Activated B cell treated with CpG ODN at 0.5 μM for 24 hours (primary cell): ENCODE results near the gene GALNT9. TPM values are rescaled to one million over a fixed set of nuclear protein-coding genes. Genes with fewer than 3 reads are reported as not detected.

Experiments
- ATAC-seq: fragments of 200-7000 bp; cut with Tn5 transposase; one replicate; pipeline ENCODE4 v1.10.0; 2021; ENCODE audit warnings: low read depth, mild to moderate bottlenecking, moderate library complexity
- CTCF ChIA-PET: fragments of 350-600 bp; sonication (Branson Sonifier 250); formaldehyde crosslinking; loops from one replicate; lab custom pipeline; 2021; ENCODE audit warnings: antibody characterized with exemption; lab: Charles Lee
- POLR2A ChIA-PET: fragments of 350-600 bp; sonication (Branson Sonifier 250); formaldehyde crosslinking; loops from one replicate; lab custom pipeline; 2021; ENCODE audit warnings: antibody characterized with exemption; lab: Charles Lee
- DNase-seq: peaks from one replicate; pipeline ENCODE4 v3.0.0; 2022
- H3K27ac Mint-ChIP-seq: one replicate; pipeline ENCODE4 v1.8.0; 2020; ENCODE audit warnings: mixed read lengths
- H3K27me3 Mint-ChIP-seq: one replicate; pipeline ENCODE4 v1.8.0; 2021; ENCODE audit warnings: mixed read lengths
- H3K36me3 Mint-ChIP-seq: one replicate; pipeline ENCODE4 v1.8.0; 2021; ENCODE audit warnings: low read depth, mixed read lengths
- H3K4me1 Mint-ChIP-seq: one replicate; pipeline ENCODE4 v1.8.0; 2021; ENCODE audit warnings: mixed read lengths
- H3K4me3 Mint-ChIP-seq: one replicate; pipeline ENCODE4 v1.8.0; 2020; ENCODE audit warnings: mild to moderate bottlenecking, mixed read lengths
- H3K9me3 Mint-ChIP-seq: one replicate; pipeline ENCODE4 v1.8.0; 2020; ENCODE audit warnings: mixed read lengths
- intact Hi-C: fragments of 100-400 bp; cut with micrococcal nuclease; formaldehyde crosslinking; loops from one replicate; pipeline ENCODE4 v1.15.1; 2024
- total RNA-seq: library from RNA; stranded (reverse); gene quantifications from 2 replicates; pipeline ENCODE4 v1.2.3, GENCODE V29; 2022
- TF ChIP-seq, protein P1 (sequence below): fragments of 200-600 bp; IDR thresholded peaks from one replicate; pipeline ENCODE4 v1.8.0; 2022; ENCODE audit warnings: antibody characterized with exemption, mild to moderate bottlenecking

The GALNT9 gene
- total RNA-seq, 1 donor from 2014 or later = not detected

DNA sequence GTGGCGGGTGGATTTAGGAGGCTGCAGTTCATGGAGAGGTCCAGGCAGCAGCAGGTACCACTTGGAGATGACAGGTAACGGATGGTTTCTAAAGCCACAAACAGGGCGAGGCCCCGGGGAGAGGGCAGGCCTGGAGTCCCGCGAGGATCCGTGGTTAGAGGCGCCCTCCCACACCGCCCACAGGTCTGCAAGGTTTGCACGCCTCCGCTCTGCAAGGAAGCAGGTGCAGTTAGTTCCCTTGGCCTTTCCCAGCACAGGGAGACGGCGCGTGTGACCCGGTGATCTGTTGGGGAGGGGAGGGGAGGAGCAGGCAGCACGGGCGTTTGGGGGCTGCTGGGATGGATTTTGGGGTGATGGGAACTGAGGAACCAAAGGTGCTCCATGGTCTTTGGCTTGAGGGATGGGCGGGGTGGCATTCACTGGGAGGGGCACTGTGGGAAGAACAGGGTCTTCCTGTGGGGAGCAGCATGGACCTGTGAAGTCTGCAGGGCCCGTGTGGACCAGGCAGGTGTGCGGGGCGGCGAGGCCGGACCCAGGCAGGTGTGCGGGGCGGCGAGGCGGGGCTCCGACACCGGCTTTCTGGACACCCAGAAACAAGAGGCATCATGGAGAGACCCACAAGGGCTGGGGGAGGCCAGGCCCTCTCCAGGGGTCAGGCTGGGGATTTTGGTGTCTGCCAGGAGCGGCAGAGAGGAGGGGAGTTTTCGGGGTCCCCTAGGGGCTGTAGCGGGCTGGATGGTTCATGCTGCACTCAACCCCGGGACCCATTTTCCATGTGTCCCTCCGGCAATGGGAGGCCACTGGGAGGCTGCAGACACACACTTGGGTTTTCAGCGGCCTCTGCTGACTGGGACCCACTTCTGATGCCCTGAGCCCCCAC lies 156.0 kb downstream of the GALNT9 start:
- H3K9me3 Mint-ChIP-seq = no peaks in the 10 kb centered on the region
- peaks cover 16% of the 10 kb centered on the region for H3K27me3 Mint-ChIP-seq
- no peak overlapping the region for H3K4me3 Mint-ChIP-seq
- ATAC-seq = peak; percentile 25
- intact Hi-C loops = no loop called here
- no peaks in the 10 kb centered on the region for H3K36me3 Mint-ChIP-seq
- ChIA-PET POLR2A (no interaction called here), CTCF (no interaction called here)
- no peak for DNase-seq
- peaks cover 7% of the 10 kb centered on the region for H3K4me1 Mint-ChIP-seq
- TF ChIP-seq, protein P1, sequence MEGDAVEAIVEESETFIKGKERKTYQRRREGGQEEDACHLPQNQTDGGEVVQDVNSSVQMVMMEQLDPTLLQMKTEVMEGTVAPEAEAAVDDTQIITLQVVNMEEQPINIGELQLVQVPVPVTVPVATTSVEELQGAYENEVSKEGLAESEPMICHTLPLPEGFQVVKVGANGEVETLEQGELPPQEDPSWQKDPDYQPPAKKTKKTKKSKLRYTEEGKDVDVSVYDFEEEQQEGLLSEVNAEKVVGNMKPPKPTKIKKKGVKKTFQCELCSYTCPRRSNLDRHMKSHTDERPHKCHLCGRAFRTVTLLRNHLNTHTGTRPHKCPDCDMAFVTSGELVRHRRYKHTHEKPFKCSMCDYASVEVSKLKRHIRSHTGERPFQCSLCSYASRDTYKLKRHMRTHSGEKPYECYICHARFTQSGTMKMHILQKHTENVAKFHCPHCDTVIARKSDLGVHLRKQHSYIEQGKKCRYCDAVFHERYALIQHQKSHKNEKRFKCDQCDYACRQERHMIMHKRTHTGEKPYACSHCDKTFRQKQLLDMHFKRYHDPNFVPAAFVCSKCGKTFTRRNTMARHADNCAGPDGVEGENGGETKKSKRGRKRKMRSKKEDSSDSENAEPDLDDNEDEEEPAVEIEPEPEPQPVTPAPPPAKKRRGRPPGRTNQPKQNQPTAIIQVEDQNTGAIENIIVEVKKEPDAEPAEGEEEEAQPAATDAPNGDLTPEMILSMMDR = no peak
- H3K27ac Mint-ChIP-seq = no peak overlapping the region

DNA sequence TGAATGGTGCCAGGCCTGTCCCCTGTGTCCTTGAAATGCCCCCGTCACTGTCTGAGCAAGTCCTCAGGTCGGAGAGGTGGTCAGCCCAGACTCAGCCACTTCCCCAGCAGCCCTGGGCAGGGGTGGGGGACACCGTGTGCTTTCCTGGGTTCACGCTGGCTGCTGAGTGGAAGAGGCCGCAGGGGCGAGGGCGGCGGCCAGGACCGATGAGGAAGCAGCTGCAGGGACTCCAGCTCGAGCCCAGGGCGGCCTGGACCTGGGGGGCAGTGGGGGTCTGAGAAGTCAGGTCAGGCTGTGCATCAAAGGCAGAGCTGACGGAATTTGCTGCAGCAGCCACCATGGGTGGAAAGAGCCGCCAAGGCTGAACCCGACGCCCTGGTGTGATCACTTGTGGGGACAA lies 156.8 kb downstream of the GALNT9 start:
- TF ChIP-seq, protein P1 = no peak
- intact Hi-C loops = no loop called here

DNA sequence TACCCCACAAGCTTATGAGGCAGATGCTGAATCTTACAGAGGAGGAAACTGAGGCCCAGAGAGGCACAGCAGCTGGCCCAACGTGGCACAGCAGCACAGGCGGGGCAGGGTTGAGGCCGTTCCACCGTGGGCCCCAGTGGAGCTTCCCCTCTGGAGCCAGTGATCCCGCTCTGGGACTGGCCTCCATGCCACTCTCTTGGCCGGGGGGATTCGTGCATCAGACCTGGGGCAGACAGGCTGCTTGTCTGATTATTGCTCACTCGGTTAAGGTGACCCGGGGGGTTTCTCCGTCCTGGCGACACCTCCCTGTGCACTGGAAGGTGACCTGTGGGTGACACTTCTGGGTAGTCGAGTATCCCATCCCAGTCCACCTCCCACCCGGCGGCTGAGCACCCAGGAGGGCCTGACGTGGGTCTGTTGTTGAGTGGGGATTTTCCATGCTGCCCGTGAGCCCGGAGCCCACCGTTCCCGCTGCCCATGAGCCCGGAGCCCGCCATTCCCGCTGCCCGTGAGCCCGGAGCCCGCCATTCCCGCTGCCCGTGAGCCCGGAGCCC lies 157.3 kb downstream of the GALNT9 start:
- TF ChIP-seq, protein P1 = no peak
- ChIA-PET POLR2A (no interaction called here), CTCF (no interaction called here)
- intact Hi-C loops = no loop called here
- no peaks in the 10 kb centered on the region for H3K36me3 Mint-ChIP-seq
- peaks cover 6% of the 10 kb centered on the region for H3K4me1 Mint-ChIP-seq
- H3K4me3 Mint-ChIP-seq = no peak overlapping the region
- H3K27me3 Mint-ChIP-seq = peaks cover 15% of the 10 kb centered on the region
- DNase-seq (no peak), ATAC-seq (no peak)
- H3K27ac Mint-ChIP-seq = no peak overlapping the region
- H3K9me3 Mint-ChIP-seq = no peaks in the 10 kb centered on the region

More for the DNA sequence above, 156.8 kb downstream of the GALNT9 start:
- ChIA-PET CTCF (no interaction called here), POLR2A (no interaction called here)
- no peaks in the 10 kb centered on the region for H3K36me3 Mint-ChIP-seq
- no peaks in the 10 kb centered on the region for H3K9me3 Mint-ChIP-seq
- H3K4me1 Mint-ChIP-seq = peaks cover 6% of the 10 kb centered on the region
- H3K27ac Mint-ChIP-seq = no peak overlapping the region
- no peak for ATAC-seq
- no peak for DNase-seq
- H3K4me3 Mint-ChIP-seq = no peak overlapping the region
- H3K27me3 Mint-ChIP-seq = peaks cover 15% of the 10 kb centered on the region

DNA sequence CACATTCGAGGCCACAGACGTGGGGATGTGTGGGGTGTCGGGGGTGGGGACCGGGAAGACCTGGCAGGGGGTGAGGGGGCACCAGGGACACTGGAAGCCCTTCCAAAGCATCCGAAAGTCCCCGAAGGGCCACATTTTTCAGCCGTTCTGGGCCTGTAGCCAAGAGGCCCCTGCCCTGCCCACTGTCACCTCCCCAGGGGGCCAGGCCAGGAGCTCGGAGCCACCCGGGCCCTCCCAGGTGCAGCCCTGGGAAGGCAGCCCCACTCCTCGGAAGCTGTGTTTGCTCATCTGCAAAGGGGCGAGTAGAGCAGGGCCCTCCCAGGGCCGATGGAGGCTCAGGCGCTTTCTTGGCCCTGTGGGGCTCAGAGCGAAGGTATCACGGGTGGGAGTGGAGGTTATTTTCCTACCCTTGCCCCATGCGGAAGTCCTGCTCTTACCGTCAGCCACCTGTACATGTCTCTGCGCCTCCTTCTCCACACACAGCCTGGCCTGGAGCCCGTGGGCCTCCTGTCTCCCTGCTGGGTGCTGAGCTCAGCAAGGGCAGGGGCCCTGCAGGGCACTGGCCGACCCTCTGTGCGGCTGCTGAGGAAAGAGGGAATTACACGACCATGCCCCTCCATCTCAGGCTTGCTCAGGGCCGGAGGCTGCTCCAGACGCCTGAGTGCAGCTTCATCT lies 158.0 kb downstream of the GALNT9 start:
- ChIA-PET CTCF (no interaction called here), POLR2A (no interaction called here)
- H3K27me3 Mint-ChIP-seq = peaks cover 14% of the 10 kb centered on the region
- H3K27ac Mint-ChIP-seq = no peak overlapping the region
- DNase-seq (no peak), ATAC-seq (no peak)
- H3K4me3 Mint-ChIP-seq = no peak overlapping the region
- H3K36me3 Mint-ChIP-seq = no peaks in the 10 kb centered on the region
- TF ChIP-seq, protein P1 = no peak
- H3K4me1 Mint-ChIP-seq = peaks cover 6% of the 10 kb centered on the region
- no peaks in the 10 kb centered on the region for H3K9me3 Mint-ChIP-seq
- intact Hi-C loops = no loop called here

DNA sequence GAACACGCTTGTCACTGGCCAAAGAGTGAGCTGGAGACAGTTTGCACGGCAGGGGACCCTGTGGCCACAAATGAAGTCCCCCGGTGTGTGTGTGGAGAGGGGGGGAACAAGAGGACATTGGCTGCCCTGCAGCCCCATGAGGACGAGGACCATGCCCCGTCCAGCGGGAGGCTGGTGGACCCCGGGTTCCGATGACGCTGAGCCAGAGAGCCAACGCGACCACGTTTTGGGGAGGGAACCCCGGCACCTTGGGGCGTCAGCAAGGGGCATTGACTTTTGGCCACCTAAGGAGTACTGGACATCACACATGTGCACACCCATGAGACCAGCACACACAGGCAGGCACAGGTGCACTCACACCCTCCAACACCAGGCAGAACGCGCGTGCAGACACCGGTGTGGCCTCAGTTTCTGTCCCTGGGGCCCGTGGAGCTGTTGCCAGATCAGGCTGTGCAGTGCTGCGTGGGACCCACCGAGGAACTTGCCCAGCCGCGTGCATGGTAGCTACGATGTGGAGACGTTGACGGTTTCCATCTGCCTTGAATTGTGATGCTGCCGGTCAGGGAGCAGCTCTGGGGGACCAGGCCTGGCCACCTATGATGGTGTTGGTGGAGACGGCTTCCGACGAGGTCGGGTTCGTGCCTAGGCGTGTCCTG lies 158.6 kb downstream of the GALNT9 start:
- Mint-ChIP-seq H3K27ac (no peak overlapping the region), H3K4me3 (no peak overlapping the region), H3K4me1 (peaks cover 6% of the 10 kb centered on the region), H3K36me3 (no peaks in the 10 kb centered on the region), H3K9me3 (no peaks in the 10 kb centered on the region), H3K27me3 (peaks cover 13% of the 10 kb centered on the region)
- intact Hi-C loops = no loop called here
- ChIA-PET POLR2A (no interaction called here), CTCF (no interaction called here)
- TF ChIP-seq, protein P1 = no peak
- ATAC-seq (no peak), DNase-seq (no peak)
